ENCODE results near the gene NFATC1.

The NFATC1 gene

GRCh38 chr18:79439628-79440023, 43.9 kb downstream of the NFATC1 start:
- TF ChIP-seq ZNF565 (CRISPR knock-in tag; conservative IDR thresholded peaks at IDR 0.05; ENCODE audit: low read depth) (no peak), TOX (CRISPR knock-in tag; IDR thresholded peaks at IDR 0.05; ENCODE audit: borderline replicate concordance) (no peak), TSHZ2 (CRISPR knock-in tag; IDR thresholded peaks at IDR 0.05) (no peak), ZNF8 (CRISPR knock-in tag; IDR thresholded peaks at IDR 0.05) (no peak), TCF4 (CRISPR knock-in tag; IDR thresholded peaks at IDR 0.05; ENCODE audit: borderline replicate concordance) (no peak), CSDC2 (CRISPR knock-in tag; IDR thresholded peaks at IDR 0.05) (no peak), ZNF70 (CRISPR knock-in tag; IDR thresholded peaks at IDR 0.05) (no peak), ESRRG (CRISPR knock-in tag; IDR thresholded peaks at IDR 0.05) (no peak), ARNTL (CRISPR knock-in tag; IDR thresholded peaks at IDR 0.05; ENCODE audit: borderline replicate concordance, low read depth) (no peak), CREB5 (CRISPR knock-in tag; IDR thresholded peaks at IDR 0.05; ENCODE audit: low read depth) (no peak), POU6F1 (CRISPR knock-in tag; IDR thresholded peaks at IDR 0.05; ENCODE audit: borderline replicate concordance, low read depth) (no peak), ZFP30 (CRISPR knock-in tag; IDR thresholded peaks at IDR 0.05) (no peak), ISL1 (CRISPR knock-in tag; IDR thresholded peaks at IDR 0.05) (no peak), OSR1 (CRISPR knock-in tag; IDR thresholded peaks at IDR 0.05) (no peak), CSRNP3 (CRISPR knock-in tag; IDR thresholded peaks at IDR 0.05) (no peak), GLIS3 (CRISPR knock-in tag; IDR thresholded peaks at IDR 0.05) (no peak), BACH2 (CRISPR knock-in tag; IDR thresholded peaks at IDR 0.05; ENCODE audit: borderline replicate concordance) (no peak), RARB (CRISPR knock-in tag; IDR thresholded peaks at IDR 0.05) (no peak)

GRCh38 chr18:79440316-79441110, 44.8 kb downstream of the NFATC1 start:
- ATAC-seq: no peak

More at GRCh38 chr18:79439628-79440023, 43.9 kb downstream of the NFATC1 start:
- no peak for ATAC-seq

GRCh38 chr18:79441420-79441819, 45.7 kb downstream of the NFATC1 start:
- no peak for TF ChIP-seq ZFP3 (CRISPR knock-in tag; IDR thresholded peaks at IDR 0.05)
- no peak for TF ChIP-seq BACH2 (CRISPR knock-in tag; IDR thresholded peaks at IDR 0.05; ENCODE audit: borderline replicate concordance)
- no peak for TF ChIP-seq ZC3H10 (CRISPR knock-in tag; IDR thresholded peaks at IDR 0.05)
- no peak for TF ChIP-seq CSDC2 (CRISPR knock-in tag; IDR thresholded peaks at IDR 0.05)
- no peak for ATAC-seq

More at GRCh38 chr18:79440316-79441110, 44.8 kb downstream of the NFATC1 start:
- TF ChIP-seq ESRRG (CRISPR knock-in tag; IDR thresholded peaks at IDR 0.05): no peak

- no peak for ATAC-seq
- TF ChIP-seq PPARA (CRISPR knock-in tag; IDR thresholded peaks at IDR 0.05; ENCODE audit: borderline replicate concordance) (no peak), CREB5 (CRISPR knock-in tag; IDR thresholded peaks at IDR 0.05; ENCODE audit: low read depth) (no peak), SNAI2 (CRISPR knock-in tag; IDR thresholded peaks at IDR 0.05) (no peak), ZFP30 (CRISPR knock-in tag; IDR thresholded peaks at IDR 0.05) (no peak), ZC3H10 (CRISPR knock-in tag; IDR thresholded peaks at IDR 0.05) (no peak), ESRRG (CRISPR knock-in tag; IDR thresholded peaks at IDR 0.05) (no peak), GLIS3 (CRISPR knock-in tag; IDR thresholded peaks at IDR 0.05) (no peak), ISL1 (CRISPR knock-in tag; IDR thresholded peaks at IDR 0.05) (no peak), CSRNP3 (CRISPR knock-in tag; IDR thresholded peaks at IDR 0.05) (no peak), ZNF70 (CRISPR knock-in tag; IDR thresholded peaks at IDR 0.05) (no peak)
These were observed 46.9 kb downstream of the NFATC1 start for GRCh38 chr18:79442508-79443221.
